ENCODE results near the gene LAIR1.

DNA sequence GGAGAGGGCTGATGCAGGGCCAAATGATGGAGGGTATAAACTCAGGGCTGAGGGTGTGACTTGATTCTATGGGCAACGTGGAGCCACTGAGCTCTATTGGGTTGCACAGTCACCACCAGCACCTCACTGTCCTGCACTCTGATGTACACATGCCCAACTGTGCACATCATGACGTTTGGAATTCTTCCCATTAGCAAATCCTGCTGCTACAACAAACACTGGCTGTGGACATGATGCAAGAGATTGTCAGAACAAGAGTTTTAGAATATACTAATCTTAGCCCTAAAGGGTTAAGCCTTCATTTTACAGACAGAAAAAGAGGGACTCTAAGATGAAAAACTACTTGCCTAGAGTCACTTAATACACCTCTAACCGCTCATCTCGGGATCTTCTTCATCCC lies 48.1 kb upstream of the LAIR1 start:
- TF ChIP-seq, protein P1, sequence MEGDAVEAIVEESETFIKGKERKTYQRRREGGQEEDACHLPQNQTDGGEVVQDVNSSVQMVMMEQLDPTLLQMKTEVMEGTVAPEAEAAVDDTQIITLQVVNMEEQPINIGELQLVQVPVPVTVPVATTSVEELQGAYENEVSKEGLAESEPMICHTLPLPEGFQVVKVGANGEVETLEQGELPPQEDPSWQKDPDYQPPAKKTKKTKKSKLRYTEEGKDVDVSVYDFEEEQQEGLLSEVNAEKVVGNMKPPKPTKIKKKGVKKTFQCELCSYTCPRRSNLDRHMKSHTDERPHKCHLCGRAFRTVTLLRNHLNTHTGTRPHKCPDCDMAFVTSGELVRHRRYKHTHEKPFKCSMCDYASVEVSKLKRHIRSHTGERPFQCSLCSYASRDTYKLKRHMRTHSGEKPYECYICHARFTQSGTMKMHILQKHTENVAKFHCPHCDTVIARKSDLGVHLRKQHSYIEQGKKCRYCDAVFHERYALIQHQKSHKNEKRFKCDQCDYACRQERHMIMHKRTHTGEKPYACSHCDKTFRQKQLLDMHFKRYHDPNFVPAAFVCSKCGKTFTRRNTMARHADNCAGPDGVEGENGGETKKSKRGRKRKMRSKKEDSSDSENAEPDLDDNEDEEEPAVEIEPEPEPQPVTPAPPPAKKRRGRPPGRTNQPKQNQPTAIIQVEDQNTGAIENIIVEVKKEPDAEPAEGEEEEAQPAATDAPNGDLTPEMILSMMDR (IDR thresholded peaks at IDR 0.05), result no peak
- TF ChIP-seq EP300 (IDR thresholded peaks at IDR 0.05), result no peak
